Measurements from ENCODE around the gene USP10.

Gene USP10

DNA sequence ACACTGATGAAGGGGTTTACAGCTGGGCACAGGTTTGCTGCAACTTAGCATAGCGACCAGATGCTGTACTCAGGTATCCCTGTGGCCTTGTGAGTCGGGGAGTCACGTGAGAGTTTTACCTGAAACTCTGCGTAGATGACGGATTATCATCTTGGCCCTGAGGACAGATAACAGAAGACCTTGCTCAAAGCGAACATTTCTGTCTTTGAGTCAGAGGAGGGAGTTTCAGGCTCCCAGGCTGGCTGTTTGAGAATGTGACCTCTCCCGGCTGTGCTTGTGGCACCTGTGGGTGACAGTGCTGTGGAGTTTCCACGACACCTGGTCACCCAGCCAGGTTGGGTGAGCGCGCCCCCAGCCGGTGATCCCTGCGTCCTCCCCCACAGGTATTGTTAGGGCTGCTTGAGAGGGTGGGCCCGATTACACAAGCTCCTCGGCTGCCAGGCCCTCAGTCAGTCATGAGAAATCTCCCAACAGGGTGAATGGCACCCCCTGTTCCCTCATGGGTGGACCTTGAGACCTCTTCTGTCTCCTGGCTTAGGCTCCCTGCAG, 75.5 kb downstream of the USP10 start:
- TF ChIP-seq, protein P1, sequence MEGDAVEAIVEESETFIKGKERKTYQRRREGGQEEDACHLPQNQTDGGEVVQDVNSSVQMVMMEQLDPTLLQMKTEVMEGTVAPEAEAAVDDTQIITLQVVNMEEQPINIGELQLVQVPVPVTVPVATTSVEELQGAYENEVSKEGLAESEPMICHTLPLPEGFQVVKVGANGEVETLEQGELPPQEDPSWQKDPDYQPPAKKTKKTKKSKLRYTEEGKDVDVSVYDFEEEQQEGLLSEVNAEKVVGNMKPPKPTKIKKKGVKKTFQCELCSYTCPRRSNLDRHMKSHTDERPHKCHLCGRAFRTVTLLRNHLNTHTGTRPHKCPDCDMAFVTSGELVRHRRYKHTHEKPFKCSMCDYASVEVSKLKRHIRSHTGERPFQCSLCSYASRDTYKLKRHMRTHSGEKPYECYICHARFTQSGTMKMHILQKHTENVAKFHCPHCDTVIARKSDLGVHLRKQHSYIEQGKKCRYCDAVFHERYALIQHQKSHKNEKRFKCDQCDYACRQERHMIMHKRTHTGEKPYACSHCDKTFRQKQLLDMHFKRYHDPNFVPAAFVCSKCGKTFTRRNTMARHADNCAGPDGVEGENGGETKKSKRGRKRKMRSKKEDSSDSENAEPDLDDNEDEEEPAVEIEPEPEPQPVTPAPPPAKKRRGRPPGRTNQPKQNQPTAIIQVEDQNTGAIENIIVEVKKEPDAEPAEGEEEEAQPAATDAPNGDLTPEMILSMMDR (conservative IDR thresholded peaks at IDR 0.05; ENCODE audit: control insufficient read depth, insufficient read depth, low read depth, low read length): no peak
- no peak overlapping the region for H3K4me3 ChIP-seq (ENCODE audit: control insufficient read depth, low read depth, low read length)
- no peak for DNase-seq (ENCODE audit: low read depth)

DNA sequence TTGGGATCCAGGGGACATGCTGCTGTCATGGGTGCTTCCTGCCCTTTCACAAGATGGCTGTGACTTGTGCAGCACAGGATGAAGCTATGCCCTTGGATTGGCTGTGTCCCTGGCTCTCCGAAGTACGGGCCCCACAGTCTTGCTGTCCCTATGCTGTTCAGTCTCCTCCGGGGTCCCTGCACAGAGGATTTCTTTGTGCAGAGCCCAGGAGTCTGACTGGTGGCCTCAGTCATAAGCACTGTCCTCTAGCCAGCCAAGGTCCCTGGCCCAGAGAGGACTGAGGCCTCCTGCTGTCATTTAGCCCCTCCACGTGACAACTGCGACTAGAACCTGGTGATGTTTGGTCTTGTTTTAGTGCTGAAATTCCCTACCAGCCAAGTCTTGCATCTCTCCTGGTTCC, 77.6 kb downstream of the USP10 start:
- TF ChIP-seq, protein P1 (conservative IDR thresholded peaks at IDR 0.05; ENCODE audit: control insufficient read depth, insufficient read depth, low read depth, low read length): no peak
- no peak overlapping the region for H3K4me3 ChIP-seq (ENCODE audit: control insufficient read depth, low read depth, low read length)
- DNase-seq (ENCODE audit: low read depth): no peak

DNA sequence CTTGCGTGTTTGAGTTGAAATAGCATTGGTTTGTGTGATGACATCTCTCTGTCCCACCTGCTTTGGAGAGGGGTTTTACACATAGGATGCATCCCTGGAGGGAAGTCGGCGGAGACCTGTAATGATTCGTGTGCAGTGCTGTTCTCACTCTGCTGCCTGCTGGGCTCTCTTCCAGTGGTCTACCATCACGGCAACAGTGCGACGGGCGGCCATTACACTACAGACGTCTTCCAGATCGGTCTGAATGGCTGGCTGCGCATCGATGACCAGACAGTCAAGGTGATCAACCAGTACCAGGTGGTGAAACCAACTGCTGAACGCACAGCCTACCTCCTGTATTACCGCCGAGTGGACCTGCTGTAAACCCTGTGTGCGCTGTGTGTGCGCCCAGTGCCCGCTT, 78.9 kb downstream of the USP10 start:
- no peak for DNase-seq (ENCODE audit: low read depth)
- H3K4me3 ChIP-seq (ENCODE audit: control insufficient read depth, low read depth, low read length): no peak overlapping the region
- TF ChIP-seq, protein P1 (conservative IDR thresholded peaks at IDR 0.05; ENCODE audit: control insufficient read depth, insufficient read depth, low read depth, low read length): no peak

GRCh38 chr16:84780063-84780462, 80.3 kb downstream of the USP10 start:
- H3K4me3 ChIP-seq (ENCODE audit: control insufficient read depth, low read depth, low read length): no peak overlapping the region
- no peak for DNase-seq (ENCODE audit: low read depth)
- TF ChIP-seq, protein P1 (conservative IDR thresholded peaks at IDR 0.05; ENCODE audit: control insufficient read depth, insufficient read depth, low read depth, low read length): no peak

- H3K4me3 ChIP-seq (ENCODE audit: control insufficient read depth, low read depth, low read length): no peak overlapping the region
- peak; percentile 27 for DNase-seq (ENCODE audit: low read depth)
- TF ChIP-seq, protein P1 (conservative IDR thresholded peaks at IDR 0.05; ENCODE audit: control insufficient read depth, insufficient read depth, low read depth, low read length): no peak
Measured at GRCh38 chr16:84780544-84781376, 81.0 kb downstream of the USP10 start.

GRCh38 chr16:84782846-84783245, 83.0 kb downstream of the USP10 start:
- DNase-seq (ENCODE audit: low read depth): peak; percentile 69
- H3K4me3 ChIP-seq (ENCODE audit: control insufficient read depth, low read depth, low read length): no peak overlapping the region
- TF ChIP-seq, protein P1 (conservative IDR thresholded peaks at IDR 0.05; ENCODE audit: control insufficient read depth, insufficient read depth, low read depth, low read length): no peak
